SK-MEL-5 (cell line): ENCODE results near the gene GBA2. TPM values are rescaled to one million over a fixed set of nuclear protein-coding genes. Genes with fewer than 3 reads are reported as not detected.

Experiments used
- DNase-seq: peaks from one replicate; pipeline ENCODE4 v3.0.0-alpha.2; 2016; ENCODE audit warnings: low read depth, low spot score
- in situ Hi-C: cut with HindIII; loops from 2 replicates; pipeline ENCODE4 v1.10.0; 2016; ENCODE audit warnings: low sequenced_read_pairs, high pct_unique_total_duplicates, low pct_unique_long_range_greater_than_20kb
- total RNA-seq: library from RNA; depleted of rRNA; stranded (reverse); fragments of >200 nt; shearing (Covaris generic); gene quantifications from 2 replicates; pipeline ENCODE4 v1.2.3, GENCODE V29; 2014

The GBA2 gene
- total RNA-seq, 1 experiment from 2014 or later = 32.1 TPM

- in situ Hi-C loops = no loop called here
- no peak for DNase-seq
Measured at GRCh38 chr9:35710818-35711500, 38.1 kb downstream of the GBA2 start.

- DNase-seq = no peak
- in situ Hi-C loops = no loop called here
Measured at GRCh38 chr9:35708146-35708545, 40.9 kb downstream of the GBA2 start.

GRCh38 chr9:35706951-35707350 lies 42.1 kb downstream of the GBA2 start:
- no peak for DNase-seq
- in situ Hi-C loops = no loop called here

- no peak for DNase-seq
- in situ Hi-C loops = no loop called here
Measured at GRCh38 chr9:35705836-35706430, 43.1 kb downstream of the GBA2 start.

GRCh38 chr9:35705372-35705771 lies 43.7 kb downstream of the GBA2 start:
- in situ Hi-C loops = no loop called here
- DNase-seq = no peak

GRCh38 chr9:35703906-35704672 lies 44.9 kb downstream of the GBA2 start:
- in situ Hi-C loops = no loop called here
- DNase-seq = no peak

GRCh38 chr9:35702696-35703095 lies 46.3 kb downstream of the GBA2 start:
- in situ Hi-C loops = no loop called here
- no peak for DNase-seq

GRCh38 chr9:35700942-35701341 lies 48.1 kb downstream of the GBA2 start:
- in situ Hi-C loops = no loop called here
- DNase-seq = no peak

- in situ Hi-C loops = no loop called here
- no peak for DNase-seq
Measured at GRCh38 chr9:35700031-35700430, 49.0 kb downstream of the GBA2 start.

- no peak for DNase-seq
- in situ Hi-C loops = no loop called here
Measured at GRCh38 chr9:35698231-35698630, 50.8 kb downstream of the GBA2 start.

GRCh38 chr9:35697486-35697885 lies 51.5 kb downstream of the GBA2 start:
- DNase-seq = no peak
- in situ Hi-C loops = no loop called here

- in situ Hi-C loops = no loop called here
- DNase-seq = peak; percentile 62
Measured at GRCh38 chr9:35696520-35697215, 52.4 kb downstream of the GBA2 start.

- in situ Hi-C loops = no loop called here
- DNase-seq = no peak
Measured at GRCh38 chr9:35695943-35696401, 53.1 kb downstream of the GBA2 start.

GRCh38 chr9:35691757-35692301 lies 57.2 kb downstream of the GBA2 start:
- in situ Hi-C loops = no loop called here
- no peak for DNase-seq

GRCh38 chr9:35691334-35691650 lies 57.7 kb downstream of the GBA2 start:
- in situ Hi-C loops = no loop called here
- DNase-seq = no peak

- in situ Hi-C loops = no loop called here
- peak; percentile 53 for DNase-seq
Measured at GRCh38 chr9:35690614-35691333, 58.3 kb downstream of the GBA2 start.

GRCh38 chr9:35690294-35690613 lies 58.8 kb downstream of the GBA2 start:
- DNase-seq = no peak
- in situ Hi-C loops = no loop called here
